ENCODE data around the gene CHRM1.
"Not testable (repeated sequence)": the region's sequence is repeated elsewhere in the genome, so short reads cannot be mapped to it uniquely, and the experiment has no call there.

The CHRM1 gene

GRCh38 chr11:62880803-62881578, 40.2 kb downstream of the CHRM1 start, which contains the start of gene SLC3A2:
Gene SLC3A2, plus strand, starts transcription at chr11:62880896. Its CDS starts 128 bp downstream, at chr11:62881024.
- in situ Hi-C loops (cut with HindIII; ENCODE audit: low sequenced_read_pairs), result no loop called here

GRCh38 chr11:62880231-62880802, 40.8 kb downstream of the CHRM1 start:
- in situ Hi-C loops (cut with HindIII; ENCODE audit: low sequenced_read_pairs), result no loop called here

GRCh38 chr11:62879235-62879978, 41.8 kb downstream of the CHRM1 start:
- in situ Hi-C loops (cut with HindIII; ENCODE audit: low sequenced_read_pairs), result no loop called here

DNA sequence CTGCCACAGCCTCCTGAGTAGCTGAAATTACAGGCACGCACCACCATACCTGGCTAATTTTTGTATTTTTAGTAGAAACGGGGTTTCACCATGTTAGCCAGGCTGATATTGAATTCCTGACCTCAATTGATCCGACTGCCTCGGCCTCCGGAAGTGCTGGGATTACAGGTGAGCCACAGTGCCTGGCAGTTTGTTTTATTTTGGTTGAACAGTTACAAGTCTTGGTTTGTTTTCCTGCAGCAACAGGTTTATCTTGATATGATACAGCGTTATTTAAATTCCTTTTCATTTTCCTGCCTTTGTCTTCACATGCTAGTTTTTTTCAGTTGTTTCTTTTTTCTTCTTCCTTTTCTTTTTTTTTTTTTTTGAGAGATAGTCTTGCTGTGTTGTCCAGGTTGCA, 44.5 kb downstream of the CHRM1 start:
- in situ Hi-C loops (cut with HindIII; ENCODE audit: low sequenced_read_pairs), result no loop called here

GRCh38 chr11:62875698-62876478, 45.3 kb downstream of the CHRM1 start:
- in situ Hi-C loops (cut with HindIII; ENCODE audit: low sequenced_read_pairs), result no loop called here

- in situ Hi-C loops (cut with HindIII; ENCODE audit: low sequenced_read_pairs), result no loop called here
Observed at GRCh38 chr11:62874851-62875250, 46.3 kb downstream of the CHRM1 start.

DNA sequence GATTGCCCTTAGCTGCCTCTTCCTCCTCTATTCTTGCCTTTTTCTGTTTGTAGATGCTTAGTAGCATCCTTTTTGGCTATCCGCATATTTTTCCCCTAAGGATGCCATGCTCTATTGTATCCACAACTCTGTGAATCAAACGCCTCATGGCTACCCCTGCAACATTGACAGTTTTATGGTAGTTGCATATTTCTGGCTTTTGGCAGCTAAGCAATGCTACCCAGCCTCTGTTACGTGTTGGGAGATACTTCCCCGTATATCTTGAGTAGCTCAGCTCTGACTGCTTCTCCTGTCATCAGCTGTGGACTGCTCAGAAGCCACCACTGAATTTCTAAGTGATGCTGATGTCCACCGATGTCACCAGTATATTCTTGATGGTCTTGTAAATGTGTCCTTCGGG, 55.5 kb downstream of the CHRM1 start:
- in situ Hi-C loops (cut with HindIII; ENCODE audit: low sequenced_read_pairs), result no loop called here

- in situ Hi-C loops (cut with HindIII; ENCODE audit: low sequenced_read_pairs), result no loop called here
Observed at GRCh38 chr11:62863687-62864335, 57.4 kb downstream of the CHRM1 start.

DNA sequence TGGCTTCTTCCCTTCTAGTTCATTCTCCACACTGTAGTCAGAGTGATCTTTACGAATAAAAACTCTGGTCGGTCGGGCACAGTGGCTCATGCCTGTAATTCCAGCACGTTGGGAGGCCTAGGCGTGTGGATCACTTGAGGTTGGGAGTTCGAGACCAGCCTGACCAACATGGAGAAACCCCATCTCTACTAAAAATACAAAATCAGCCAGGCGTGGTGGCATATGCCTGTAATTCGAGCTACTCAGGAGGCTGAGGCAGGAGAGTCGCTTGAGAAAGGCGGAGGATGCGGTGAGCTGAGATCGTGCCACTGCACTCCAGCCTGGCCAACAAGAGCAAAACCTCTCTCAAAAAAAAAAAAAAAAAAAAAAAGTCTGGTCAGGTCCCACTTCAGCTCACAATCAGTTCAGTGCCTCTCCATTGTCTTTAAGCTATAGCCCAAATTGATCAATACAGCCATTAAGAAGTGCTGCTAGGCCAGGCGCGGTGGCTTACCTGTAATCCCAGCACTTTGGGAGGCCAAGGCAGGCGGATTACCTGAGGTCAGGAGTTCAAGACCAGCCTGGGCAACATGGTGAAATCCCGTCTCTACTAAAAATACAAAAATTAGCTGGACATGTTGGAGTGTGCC, 59.5 kb downstream of the CHRM1 start:
- in situ Hi-C loops (cut with HindIII; ENCODE audit: low sequenced_read_pairs), result not testable (repeated sequence)

DNA sequence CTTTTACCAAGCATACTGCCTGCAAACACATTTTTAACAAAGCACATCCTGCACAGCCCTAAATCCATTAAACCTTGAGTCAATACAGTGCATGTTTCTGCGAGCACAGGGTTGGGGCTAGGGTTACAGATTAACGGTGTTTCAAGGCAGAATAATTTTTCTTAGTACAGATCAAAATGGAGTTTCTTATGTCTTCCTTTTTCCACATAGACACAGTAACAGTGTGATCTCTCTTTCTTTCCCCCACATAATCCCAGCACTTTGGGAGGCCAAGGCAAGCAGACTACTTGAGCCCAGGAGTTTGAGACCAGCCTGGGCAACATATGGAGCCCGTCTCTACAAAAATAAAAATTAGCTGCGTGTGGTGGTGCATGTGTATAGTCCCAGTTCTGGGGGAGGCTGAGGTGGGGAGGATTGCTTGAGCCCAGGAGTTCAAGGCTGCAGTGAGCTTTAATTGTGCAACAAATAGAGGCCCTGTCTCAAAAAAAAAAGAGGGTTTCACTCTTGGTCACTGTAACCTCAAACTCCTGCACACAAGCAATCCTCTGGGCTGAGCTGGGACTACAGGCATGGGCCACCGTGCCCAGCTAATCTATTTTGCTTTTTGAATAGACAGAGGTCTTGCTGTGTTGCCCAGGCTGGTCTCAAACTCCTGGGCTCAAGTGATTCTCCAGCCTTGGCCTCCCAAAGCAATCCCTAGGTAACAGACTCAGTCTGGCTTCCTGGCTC, 60.2 kb downstream of the CHRM1 start:
- in situ Hi-C loops (cut with HindIII; ENCODE audit: low sequenced_read_pairs), result no loop called here

DNA sequence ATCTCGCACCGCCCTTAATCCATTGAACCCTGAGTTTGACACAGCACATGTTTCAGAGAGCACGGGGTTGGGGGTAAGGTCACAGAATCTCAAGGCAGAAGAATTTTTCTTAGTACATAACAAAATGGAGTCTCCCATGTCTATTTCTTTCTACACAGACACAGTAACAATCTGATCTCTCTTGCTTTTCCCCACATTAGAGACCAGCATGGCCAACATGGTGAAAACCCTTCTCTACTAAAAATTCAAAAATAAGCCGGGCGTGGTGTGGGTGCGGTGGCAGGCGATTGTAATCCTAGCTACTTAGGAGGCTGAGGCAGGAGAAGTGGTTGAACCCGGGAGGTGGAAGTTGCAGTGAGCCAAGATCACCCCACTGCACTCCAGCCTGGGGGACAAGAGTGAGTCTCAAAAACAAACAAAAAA, 61.9 kb downstream of the CHRM1 start:
- in situ Hi-C loops (cut with HindIII; ENCODE audit: low sequenced_read_pairs), result not testable (repeated sequence)

Data from DLD1 (cell line).